CD4-positive, alpha-beta T cell treated with Interleukin-4 for 1 hour (primary cell): ENCODE data around the gene MAST2.

Experiments
- DNase-seq, 2 donors: peaks; one replicate each; pipeline ENCODE4 v3.0.0-alpha.2; 2020 to 2022

MAST2 gene

DNA sequence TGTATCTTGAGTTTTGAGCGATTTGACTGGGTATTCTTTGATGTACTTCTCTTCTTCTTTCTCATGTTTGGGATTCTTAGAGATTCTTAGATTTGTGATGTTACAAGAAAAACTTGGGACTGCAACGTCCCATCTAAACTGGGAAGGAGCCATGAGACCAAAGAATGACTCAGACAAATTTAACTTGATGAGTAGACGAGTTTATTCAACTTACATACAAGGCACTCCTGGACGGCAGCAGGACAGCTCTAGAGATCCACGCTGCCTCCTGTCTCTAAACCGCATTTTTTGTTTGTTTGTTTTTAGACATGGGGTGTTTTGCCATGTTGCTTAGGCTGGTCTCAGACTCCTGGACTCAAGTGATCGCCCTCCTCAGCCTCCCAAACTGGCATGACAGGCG lies 191.9 kb downstream of the MAST2 start:
- DNase-seq, result no peak

DNA sequence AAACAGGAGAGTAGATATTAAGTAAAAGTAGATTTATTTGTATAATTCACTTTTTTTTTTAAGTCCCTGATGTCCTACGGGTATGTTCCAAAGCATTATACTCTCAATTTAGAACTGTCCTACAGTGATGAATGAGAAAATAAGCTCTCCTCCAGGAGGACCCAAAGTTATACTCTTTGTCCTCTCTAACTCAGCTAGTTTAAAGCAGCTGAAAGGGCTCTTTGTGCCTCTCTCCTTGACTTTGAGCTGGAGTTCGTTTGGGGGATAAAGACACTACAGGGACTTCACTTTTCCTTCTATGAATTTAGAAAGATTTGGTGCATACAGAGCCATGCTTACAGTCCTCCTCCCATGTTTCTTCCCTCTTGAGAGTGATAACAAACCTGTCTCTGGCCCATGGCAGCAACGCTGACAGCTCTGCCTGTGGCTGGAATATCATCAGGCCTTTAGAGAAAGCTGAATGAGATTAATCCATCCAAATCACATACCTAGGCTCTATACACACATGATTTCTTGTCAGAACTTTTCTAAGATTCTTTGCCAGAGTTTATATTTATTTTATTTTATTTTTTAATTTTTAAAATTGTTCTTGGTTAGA lies 194.7 kb downstream of the MAST2 start:
- no peak for DNase-seq

DNA sequence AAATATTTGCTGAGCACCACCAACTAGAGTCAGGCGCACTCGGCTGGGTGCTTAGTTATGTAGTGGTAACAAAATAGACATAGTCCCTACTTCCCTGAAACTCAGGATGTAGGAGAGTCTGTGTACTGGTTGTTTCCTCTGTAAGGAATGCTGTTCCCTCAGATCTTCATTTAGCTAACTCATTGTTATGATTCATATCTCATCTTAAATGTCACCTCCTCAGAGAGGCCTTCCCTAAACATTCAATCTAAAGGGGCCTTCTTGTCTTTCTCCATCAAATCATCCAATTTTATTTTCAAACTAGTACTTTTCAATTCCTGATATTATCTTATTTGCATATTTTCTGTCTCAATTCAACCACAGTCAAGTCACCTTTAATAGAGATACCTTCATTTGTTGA lies 196.1 kb downstream of the MAST2 start:
- DNase-seq, result no peak

DNA sequence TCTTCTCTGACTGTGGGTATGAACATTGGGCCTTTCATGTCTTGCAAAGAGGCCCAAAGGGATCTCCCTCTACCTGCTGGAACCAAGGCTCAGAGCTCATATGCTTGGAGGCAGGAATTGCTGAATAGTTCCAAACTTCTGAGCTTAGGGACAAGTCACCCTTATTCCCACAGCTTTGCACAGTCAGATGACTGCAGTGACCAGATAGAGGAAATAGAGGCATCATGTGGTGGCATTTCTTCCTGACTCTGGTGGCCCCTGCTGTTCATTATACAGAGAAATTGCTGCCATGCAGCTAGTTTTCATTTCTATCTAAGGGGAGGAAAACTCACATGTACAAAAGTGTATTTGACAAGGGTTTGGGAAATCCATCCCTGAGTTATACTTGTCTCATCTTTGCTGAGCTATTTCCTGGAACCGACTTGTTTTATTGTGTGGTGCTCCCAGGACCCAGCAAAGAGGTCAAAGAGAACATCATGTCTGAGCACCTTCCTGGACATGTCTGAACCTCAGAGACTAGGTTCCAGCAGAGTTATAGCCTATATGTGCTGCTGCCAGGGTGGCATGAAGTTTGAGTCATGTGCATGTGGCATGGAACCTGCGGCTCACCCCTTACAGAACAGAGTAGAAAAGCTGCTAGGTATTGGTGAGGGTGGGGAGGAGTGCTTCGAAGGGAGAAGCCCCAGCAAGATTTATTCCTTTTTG lies 197.8 kb downstream of the MAST2 start:
- DNase-seq, result no peak

DNA sequence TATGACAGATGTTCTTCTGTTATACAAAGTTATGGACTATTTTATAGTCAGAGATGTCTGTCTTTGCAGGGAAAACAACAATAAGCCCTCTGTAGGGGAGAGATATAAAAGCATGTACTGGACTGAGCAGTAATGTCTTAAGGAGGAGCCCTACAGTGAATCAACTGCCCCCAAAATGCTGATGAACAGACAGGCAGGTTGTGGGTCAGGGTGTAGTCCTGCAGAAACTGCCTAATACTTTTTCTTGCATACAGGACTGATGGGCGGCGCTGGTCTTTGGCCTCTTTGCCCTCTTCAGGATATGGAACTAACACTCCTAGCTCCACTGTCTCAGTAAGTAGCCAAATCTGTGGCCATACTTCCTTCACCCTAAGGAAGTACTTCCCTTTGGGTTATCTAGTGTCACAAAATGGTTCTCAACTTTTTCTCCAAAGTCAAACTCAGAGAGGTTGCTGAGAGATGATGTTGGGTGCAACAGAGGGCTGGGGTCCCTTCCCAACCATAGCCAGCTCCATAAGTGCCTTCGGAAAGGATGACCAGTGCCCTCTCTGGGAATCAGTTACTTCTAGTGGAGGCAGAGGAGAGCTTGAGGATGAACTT lies 199.2 kb downstream of the MAST2 start:
- no peak for DNase-seq

DNA sequence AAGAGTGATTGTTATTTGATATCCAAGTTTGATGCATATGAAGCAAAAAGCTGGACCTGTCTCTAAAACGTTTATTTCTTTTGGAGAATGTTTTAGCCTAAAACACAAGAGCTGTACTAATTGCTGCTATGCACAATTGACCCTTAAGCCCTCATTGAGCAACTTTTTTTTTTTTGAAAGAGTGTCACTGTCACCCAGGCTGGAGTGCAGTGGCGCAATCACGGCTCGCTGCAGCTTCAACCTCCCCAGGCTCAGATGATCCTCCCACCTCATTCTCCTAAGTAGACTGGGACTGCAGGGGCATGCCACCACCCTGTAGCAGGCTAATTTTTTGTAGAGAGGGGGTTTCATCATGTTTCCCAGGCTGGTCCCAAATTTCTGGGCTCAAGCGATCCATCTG lies 199.9 kb downstream of the MAST2 start:
- DNase-seq, result no peak

DNA sequence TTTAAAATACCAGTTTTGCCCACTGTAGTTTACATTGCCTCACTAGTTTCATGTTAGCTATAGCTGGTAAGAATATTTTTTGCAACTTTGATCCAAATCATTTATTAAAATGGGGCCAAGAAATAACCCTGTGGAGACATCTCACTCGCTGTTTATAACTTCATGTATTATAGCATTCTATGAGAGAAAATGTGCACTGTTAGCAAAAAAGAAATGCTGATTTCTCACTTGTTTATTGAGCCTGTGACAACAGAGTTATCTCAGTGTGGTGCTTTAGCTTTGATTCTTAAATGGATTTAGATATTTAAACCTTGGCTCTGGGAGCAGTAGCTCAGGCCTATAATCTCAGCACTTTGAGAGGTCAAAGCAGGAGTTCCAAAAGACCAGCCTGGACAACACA lies 201.1 kb downstream of the MAST2 start:
- no peak for DNase-seq

DNA sequence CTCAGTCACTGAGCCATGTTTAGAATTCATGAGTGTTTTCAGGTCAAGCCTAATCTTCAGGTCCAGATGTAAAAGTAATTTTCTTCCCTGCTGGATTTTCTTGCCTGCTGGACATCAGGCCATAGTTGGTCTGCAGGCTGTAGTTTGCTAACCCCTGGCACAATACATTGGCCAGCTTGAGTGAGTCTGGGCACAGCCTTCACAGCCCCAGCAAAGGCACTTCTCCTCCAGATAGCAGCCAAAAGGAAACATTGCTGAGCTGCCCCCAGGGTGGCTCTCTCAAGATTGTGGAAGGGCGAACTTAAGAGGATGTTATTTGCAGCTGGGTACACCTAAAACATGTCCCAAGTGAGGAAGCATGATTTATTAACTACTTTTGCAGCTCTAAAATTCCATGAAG lies 202.2 kb downstream of the MAST2 start:
- no peak for DNase-seq

DNA sequence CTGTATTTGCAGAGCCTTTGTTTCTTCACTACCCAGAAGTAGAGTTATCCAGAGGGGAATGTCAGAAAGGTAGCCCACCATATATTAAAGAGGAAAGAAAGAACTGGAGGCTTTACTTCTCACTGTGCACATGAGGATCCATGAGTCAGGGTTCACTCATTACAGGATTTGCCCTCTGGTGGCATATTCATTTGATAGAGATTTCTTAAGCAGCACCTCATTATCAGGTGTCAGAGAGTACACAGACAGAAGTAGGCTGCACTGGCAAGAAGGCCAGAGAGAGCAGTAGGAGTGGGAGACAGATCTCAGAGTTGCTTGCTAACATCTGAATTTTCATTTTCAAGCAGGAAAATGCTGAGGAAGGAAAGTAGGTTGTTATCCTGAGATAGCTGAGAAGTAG lies 205.2 kb downstream of the MAST2 start:
- no peak for DNase-seq

DNA sequence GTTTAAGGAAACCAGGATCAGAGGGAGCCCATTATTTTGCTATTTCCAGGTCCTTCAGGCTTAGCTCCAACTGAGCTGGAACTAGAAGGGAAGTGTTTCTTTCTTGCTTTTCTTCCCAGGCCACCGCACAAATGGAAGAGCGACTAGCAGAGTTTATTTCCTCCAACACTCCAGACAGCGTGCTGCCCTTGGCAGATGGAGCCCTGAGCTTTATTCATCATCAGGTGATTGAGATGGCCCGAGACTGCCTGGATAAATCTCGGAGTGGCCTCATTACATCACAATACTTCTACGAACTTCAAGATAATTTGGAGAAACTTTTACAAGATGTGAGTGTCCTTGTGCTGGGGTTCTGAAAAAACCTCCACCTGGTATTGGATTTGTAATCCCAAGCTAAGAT lies 207.2 kb downstream of the MAST2 start:
- no peak for DNase-seq

DNA sequence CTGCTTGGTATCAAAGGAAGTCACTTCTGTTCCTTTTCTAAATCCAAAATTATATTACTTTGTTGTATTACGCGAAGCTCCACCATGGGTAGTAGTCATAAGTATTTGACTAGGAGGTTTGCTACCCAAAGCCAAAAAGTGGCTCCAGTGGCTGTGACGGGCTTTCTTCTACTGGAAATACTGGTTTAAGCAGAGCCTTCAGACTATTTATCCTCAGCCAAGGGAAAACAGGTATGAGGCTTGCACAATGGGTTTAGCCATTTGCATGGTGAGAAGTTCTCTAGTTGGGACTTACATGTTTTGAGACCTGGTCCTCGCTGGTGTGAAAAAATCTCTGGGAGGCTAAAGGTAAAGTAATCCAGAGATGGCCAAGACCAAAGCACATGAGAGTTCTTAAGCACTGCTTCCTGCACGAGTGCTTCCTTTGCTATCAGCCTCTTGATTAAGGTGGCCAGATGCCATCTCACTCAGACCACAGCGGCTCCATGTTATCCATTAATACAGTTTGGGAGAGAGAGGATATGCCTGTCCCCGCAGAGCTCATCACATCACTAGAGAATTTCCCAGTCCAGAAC lies 207.8 kb downstream of the MAST2 start:
- no peak for DNase-seq

DNA sequence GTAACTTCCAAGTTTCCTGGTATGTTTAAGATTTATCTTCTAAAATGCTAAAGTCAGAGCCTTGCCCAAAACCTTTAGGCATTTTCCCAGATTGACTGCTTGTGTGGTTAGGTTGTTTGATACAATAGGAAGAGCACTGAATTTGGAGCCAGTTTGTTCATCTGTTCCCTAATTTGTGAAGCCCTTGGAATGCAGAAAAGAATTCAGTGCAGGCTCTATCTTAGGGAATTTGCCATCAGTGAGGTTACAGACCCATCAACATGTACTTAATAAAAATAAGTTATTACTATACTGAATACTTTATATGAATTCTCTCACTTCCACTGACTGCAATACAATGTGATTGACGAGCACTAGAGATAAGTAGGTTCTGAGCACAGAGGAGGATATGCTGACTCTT lies 208.8 kb downstream of the MAST2 start:
- no peak for DNase-seq

DNA sequence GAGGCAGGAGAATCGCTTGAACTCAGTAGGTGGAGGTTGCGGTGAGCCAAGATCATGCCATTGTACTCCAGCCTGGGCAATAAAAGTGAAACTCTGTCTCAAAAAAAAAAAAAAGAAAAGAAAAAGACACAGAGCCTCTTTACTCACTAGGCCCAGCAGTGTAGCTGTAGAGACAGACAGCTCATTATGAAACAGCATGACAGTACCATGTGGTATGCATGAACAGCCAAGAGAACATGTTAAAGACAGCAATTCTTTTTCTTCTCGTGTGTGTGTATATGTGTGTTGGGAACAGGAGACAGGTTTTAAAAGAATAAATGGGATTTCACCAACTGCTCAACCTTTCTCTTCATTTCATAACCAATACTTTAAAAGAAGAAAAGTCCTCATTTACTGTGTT lies 210.2 kb downstream of the MAST2 start:
- DNase-seq, result no peak

DNA sequence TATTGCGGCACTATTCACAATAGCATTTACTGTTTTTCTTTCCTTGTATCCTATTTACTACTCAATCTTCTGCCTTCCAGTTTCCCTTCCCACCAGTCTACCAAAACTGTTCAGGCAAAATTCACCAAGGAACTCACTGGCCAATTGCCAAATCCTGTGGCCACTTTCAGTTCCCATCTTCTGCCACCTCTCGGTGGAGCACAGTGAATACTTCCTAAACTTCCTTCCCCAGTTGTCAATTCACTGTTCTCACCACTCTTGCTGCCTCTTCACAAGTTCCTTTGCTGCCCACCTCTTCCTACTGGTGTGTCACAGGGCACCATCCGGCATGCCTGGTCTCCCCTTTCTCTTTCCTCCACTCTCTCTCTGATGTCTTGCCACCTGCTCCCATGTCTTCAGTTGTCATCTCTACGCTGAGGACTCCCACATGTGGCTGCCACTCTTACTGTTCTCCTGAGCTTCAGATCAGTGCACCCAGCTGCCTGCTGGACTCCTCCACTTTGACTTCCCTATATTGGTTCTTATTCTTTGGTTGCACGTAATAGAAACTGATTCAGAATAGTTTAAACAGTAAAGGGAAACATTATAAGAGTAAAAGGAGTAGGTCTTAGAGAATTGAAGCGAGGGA lies 214.6 kb downstream of the MAST2 start:
- DNase-seq, result no peak

DNA sequence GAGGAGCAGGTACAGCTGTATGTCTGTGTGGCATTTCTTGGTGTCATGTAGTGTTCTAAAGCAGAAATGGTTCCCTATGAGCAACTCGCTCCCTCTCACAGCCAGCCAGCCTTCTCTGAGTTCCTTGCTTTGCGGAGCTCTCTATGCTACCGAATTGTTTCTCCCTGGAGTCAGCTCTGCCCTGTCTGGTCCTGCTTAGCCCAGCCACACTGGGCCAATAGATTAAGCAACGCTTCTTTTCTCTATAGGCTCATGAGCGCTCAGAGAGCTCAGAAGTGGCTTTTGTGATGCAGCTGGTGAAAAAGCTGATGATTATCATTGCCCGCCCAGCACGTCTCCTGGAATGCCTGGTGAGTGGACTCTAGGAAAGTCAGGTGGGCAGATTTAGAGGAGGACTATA lies 215.9 kb downstream of the MAST2 start:
- DNase-seq, result no peak

DNA sequence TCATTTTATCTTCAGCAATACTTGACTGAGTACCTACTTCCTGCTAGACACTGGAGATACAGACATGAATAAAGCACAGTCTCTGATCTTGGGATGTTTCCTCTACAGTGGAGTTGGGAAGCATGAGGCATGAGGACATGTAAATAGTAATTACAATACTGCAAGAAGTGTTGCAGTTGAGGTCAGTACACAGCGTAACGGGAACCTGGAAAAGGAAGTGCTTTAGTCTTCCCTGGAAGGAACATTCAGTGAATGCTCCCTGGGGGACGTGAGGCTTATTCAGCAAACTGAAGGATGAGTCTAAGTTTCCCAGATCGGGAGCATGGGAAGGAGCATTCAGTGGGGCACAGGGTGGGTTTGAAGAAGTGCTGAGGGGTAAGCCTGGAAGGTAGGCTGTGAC lies 216.6 kb downstream of the MAST2 start:
- DNase-seq, result no peak

DNA sequence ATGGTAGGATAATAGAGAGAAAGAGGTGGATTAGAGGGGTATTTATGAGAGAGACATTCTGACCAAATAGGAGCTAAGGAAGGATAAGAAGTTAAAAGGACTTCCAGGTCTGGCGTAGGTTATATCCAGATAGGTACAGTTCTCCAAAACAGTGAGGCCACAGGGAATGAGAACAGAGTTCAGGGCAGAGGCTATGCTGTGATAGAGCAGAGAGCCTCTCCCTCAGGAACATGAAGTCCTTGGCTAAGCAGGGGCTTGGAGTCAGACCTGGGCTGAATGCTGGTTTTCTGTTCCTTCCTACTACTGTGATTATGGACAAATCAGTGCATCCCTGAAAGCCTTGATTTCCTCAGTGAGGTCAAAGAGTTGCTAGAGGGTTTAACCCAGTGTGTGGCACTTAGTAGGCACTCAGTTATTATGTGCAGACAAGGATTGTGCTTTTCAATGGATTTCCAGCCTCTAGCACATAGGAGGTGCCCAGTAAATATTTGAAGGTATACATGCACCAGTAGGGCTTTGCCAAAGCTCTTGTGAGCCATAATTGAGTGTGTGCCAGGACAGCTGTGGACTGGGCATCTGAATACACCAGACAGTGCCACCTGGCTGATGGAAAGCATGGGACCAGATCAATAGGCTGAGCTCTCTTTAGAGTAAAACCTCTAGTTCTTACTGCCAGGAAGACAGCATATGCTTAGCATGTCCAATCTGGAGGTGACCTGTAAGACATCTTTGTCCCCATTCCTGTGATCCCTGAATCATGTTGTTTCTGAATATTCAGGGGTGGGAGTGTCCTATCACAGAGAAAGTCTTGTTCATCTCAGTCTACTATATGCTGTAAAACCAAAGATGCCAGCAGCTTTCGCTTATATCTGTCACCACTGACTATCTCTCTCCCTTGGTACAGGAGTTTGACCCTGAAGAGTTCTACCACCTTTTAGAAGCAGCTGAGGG lies 217.9 kb downstream of the MAST2 start:
- no peak for DNase-seq

DNA sequence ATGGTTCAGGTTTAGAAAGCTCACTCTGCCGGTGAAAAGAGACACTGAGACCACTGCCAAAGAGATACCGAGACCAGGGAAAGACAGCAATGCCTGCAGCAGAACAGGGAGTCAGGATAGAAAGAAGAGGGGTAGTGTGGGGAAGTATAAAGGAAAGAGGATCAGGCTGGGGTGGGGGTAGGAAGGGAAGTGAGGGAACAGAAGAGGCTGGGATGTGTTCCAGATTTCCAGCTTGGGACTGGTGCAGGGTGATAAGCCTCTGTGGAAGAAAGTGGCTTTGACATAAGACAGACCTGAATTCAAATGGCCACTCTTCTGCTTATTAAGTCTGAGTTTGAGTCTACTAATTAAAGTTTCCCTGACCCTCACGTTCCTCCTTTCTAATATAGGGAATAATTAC lies 223.1 kb downstream of the MAST2 start:
- no peak for DNase-seq

DNA sequence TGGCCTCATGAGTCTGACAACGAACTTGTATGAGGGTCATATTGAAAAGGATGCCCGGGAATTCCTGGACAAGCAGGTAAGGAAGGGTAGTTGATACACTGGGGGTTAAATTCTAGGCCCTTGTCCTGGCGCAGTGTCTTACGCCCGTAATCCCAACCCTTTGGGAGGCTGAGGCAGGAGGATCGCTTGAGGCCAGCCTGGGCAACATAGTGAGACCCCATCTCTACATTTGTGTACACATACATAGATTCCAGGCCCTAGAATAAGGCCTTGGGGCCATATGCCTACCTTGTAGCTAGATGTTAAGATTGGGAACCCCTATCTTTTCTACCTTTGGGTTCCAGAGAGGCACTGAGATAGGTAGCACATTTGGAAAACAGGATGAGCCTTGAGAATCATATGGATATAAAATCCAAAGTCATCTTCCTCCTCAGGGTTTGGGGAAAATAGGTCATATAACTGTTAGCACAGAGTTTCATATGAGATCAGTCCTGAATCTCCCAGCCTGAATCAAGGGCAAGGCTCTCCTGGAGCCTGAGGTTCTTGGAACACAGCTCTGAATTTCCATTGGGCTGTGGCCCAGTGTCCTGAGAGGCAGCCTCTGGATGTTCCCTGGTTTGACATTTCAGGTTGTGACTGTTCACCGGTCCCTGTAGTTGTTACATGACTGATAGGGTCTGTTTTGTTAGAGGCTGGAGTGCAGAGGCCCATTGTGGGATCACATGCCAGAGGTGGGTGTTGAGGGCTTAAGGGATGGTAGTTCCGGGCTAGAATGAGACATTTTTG lies 224.6 kb downstream of the MAST2 start:
- no peak for DNase-seq

DNA sequence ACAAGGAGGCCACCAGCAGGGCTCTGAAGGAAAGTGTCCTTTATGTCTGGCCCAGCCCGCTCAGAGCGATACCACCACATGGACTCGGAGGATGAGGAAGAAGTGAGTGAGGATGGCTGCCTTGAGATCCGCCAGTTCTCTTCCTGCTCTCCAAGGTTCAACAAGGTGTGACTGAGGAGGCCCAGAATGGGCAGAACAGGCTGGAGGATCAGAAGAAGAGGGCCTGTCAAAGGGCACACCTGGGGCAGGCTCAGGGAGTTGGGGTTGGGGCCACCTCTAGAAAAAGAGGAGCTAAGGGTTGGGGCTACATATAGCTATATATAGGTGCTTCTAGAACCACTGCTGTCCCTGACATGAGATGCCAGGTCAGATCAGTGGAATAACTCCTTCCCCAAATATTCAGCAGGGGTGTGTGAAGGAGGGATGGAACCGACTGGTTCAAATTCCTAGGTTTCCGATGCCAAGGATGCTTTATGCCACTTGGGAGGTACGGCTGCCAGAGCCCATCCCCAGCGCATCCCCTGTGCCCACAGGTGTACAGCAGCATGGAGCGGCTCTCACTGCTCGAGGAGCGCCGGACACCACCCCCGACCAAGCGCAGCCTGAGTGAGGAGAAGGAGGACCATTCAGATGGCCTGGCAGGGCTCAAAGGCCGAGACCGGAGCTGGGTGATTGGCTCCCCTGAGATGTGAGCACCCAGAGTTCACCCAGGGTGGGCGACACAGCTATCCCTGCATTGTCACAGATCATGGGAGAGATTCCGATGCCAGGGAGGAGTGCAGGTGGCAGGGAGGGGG lies 226.9 kb downstream of the MAST2 start:
- DNase-seq, result no peak
